Measurements from ENCODE around the gene MCM7.

DNA sequence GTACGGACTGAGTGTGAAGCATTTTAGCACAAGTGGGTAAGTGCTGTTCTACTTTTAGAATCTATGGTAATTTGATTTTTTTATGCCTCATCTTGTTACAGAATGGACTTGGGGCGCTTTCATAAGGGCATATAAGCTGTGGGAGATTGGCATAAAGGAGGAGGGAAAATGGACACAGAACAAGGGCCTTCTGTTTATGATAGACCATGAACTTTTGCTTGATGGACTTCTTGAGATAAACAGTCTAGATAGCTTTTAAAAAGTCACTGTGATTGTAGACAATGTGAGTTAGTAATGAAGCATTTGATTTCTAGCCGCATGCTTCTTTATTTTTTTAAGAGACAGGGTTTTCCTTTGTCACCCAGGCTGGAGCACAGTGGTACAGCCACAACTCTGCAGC is 49.6 kb downstream of the MCM7 start:
- TF ChIP-seq CTCF (IDR thresholded peaks at IDR 0.05) = no peak
- TF ChIP-seq EZH2 (IDR thresholded peaks at IDR 0.05) = no peak

Measured in neural progenitor cell (in vitro differentiated cells).